Measurements from ENCODE around the gene ATP6V0D1.

ATP6V0D1 gene

GRCh38 chr16:67389911-67390815, 90.8 kb downstream of the ATP6V0D1 start:
- no peak for DNase-seq

GRCh38 chr16:67388591-67388990, 92.4 kb downstream of the ATP6V0D1 start:
- no peak for DNase-seq

GRCh38 chr16:67388191-67388590, 92.8 kb downstream of the ATP6V0D1 start:
- DNase-seq, result no peak

All from femur (tissue), 1 donor.